Measurements from ENCODE around the gene OGFOD3. TPM values are rescaled to one million over a fixed set of nuclear protein-coding genes. Genes with fewer than 3 reads are reported as not detected.

OGFOD3 gene
- total RNA-seq, 2 experiments from 2014 or later: 22.0 to 25.0 TPM

DNA sequence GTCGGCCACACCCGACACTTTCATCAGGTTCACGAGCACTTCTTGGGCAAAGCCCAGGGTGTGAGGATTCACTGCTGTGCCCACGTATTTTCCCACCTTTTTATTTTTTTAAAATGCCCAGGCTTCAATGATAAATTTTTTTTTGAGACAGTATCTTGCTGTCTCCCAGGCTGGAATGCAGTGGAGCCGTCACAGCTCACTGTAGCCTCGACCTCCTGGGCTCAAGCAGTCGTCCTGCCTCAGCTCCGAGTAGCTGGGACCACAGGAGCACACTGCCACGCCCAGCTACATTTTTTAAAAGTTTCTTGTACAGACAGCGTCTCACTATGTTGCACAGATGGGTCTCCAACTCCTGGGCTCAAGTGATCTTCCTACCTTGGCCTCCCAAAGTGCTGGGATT lies 29.0 kb downstream of the OGFOD3 start:
- Mint-ChIP-seq H3K4me1 (ENCODE audit: low read depth) (no peaks in the 10 kb centered on the region), H3K27ac (no peak overlapping the region), H3K27me3 (no peaks in the 10 kb centered on the region), H3K4me3 (no peak overlapping the region), H3K36me3 (ENCODE audit: low read depth) (peaks cover 1% of the 10 kb centered on the region), H3K9me3 (no peaks in the 10 kb centered on the region)
- TF ChIP-seq, protein P1, sequence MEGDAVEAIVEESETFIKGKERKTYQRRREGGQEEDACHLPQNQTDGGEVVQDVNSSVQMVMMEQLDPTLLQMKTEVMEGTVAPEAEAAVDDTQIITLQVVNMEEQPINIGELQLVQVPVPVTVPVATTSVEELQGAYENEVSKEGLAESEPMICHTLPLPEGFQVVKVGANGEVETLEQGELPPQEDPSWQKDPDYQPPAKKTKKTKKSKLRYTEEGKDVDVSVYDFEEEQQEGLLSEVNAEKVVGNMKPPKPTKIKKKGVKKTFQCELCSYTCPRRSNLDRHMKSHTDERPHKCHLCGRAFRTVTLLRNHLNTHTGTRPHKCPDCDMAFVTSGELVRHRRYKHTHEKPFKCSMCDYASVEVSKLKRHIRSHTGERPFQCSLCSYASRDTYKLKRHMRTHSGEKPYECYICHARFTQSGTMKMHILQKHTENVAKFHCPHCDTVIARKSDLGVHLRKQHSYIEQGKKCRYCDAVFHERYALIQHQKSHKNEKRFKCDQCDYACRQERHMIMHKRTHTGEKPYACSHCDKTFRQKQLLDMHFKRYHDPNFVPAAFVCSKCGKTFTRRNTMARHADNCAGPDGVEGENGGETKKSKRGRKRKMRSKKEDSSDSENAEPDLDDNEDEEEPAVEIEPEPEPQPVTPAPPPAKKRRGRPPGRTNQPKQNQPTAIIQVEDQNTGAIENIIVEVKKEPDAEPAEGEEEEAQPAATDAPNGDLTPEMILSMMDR (IDR thresholded peaks at IDR 0.05): no peak
- no peak for ATAC-seq
- ChIA-PET CTCF (no interaction called here), POLR2A (interaction anchor here (0.5 kb wide), 1 partner anchor 121 kb away, joined by 3 read pairs; no protein-coding TSS in a partner anchor)
- DNase-seq: no peak
- intact Hi-C loops (cut with micrococcal nuclease): no loop called here

DNA sequence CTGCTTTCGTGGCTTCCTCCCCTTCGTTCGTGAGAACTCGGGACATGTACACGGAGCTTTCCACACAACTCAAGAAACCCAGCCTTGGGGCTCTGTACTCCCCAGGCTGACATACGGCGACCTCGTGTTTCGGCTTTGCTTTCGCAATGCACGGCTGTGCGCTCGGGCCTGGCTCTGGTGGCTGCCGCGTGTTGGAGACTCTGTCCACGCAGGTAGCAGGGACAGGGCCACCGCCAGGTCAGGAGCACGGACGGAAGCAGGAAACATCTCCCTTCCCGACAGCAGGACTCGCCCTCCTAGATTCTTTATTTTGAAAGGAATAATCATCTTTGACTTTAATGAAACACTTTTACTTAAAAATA lies 29.5 kb downstream of the OGFOD3 start:
- TF ChIP-seq, protein P1 (IDR thresholded peaks at IDR 0.05): no peak
- Mint-ChIP-seq H3K4me3 (no peak overlapping the region), H3K27me3 (no peaks in the 10 kb centered on the region), H3K4me1 (ENCODE audit: low read depth) (no peaks in the 10 kb centered on the region), H3K27ac (no peak overlapping the region), H3K36me3 (ENCODE audit: low read depth) (peaks cover 1% of the 10 kb centered on the region), H3K9me3 (no peaks in the 10 kb centered on the region)
- ATAC-seq: no peak
- intact Hi-C loops (cut with micrococcal nuclease): no loop called here
- CTCF ChIA-PET: no interaction called here
- DNase-seq: no peak
- POLR2A ChIA-PET: interaction anchor here (0.5 kb wide), 1 partner anchor 121 kb away, joined by 3 read pairs; no protein-coding TSS in a partner anchor

DNA sequence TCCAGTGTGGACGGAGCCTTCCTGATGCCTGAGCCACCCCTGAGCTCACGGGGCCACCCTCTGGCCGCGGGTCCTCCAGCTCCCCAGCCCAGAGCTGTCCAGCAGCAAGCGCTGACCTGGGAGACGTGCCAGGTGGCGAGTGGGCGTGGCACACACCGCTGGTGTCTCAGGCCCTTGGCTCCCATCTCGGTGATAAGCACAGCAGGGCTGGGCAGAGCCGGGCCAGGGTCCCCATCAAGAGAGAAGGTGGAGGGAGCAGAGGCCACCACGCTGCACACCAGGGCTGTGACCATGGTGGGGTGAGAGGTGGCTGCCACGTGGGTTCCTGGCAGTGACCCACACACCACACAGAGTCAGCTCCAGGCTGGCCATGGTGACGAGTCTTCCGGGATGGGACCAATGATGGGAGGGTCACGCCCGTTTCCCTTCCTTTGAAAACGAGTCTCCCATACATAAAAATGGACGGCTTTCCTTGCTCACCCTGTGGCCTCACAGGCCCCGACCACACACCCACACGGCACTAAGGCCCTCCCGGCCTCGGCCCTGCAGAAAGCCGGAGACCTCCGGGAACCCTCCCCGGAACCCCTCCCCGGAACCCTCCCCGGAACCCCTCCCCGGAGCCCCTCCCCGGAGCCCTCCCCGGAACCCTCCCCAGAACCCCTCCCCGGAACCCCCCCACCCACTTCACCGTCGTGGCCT lies 30.0 kb downstream of the OGFOD3 start:
- Mint-ChIP-seq H3K4me3 (no peak overlapping the region), H3K36me3 (ENCODE audit: low read depth) (no peaks in the 10 kb centered on the region), H3K27ac (no peak overlapping the region), H3K9me3 (no peaks in the 10 kb centered on the region), H3K27me3 (peaks cover 3% of the 10 kb centered on the region), H3K4me1 (ENCODE audit: low read depth) (no peaks in the 10 kb centered on the region)
- intact Hi-C loops (cut with micrococcal nuclease): no loop called here
- TF ChIP-seq, protein P1 (IDR thresholded peaks at IDR 0.05): no peak
- no peak for DNase-seq
- ATAC-seq: no peak
- POLR2A ChIA-PET: no interaction called here
- CTCF ChIA-PET: no interaction called here

- no peaks in the 10 kb centered on the region for H3K9me3 Mint-ChIP-seq
- TF ChIP-seq, protein P1 (IDR thresholded peaks at IDR 0.05): no peak
- intact Hi-C loops (cut with micrococcal nuclease): no loop called here
- H3K4me1 Mint-ChIP-seq (ENCODE audit: low read depth): no peaks in the 10 kb centered on the region
- H3K36me3 Mint-ChIP-seq (ENCODE audit: low read depth): no peaks in the 10 kb centered on the region
- no peak for ATAC-seq
- H3K4me3 Mint-ChIP-seq: no peak overlapping the region
- H3K27ac Mint-ChIP-seq: no peak overlapping the region
- no peak for DNase-seq
- ChIA-PET CTCF (no interaction called here), POLR2A (no interaction called here)
- H3K27me3 Mint-ChIP-seq: peaks cover 3% of the 10 kb centered on the region
Measured at GRCh38 chr17:82387705-82388106, 30.7 kb downstream of the OGFOD3 start.

- ChIA-PET CTCF (no interaction called here), POLR2A (no interaction called here)
- Mint-ChIP-seq H3K27me3 (peaks cover 3% of the 10 kb centered on the region), H3K9me3 (no peaks in the 10 kb centered on the region), H3K36me3 (ENCODE audit: low read depth) (no peaks in the 10 kb centered on the region), H3K27ac (no peak overlapping the region), H3K4me3 (no peak overlapping the region), H3K4me1 (ENCODE audit: low read depth) (no peaks in the 10 kb centered on the region)
- ATAC-seq (no peak), DNase-seq (no peak)
- intact Hi-C loops (cut with micrococcal nuclease): no loop called here
- TF ChIP-seq, protein P1 (IDR thresholded peaks at IDR 0.05): no peak
Measured at GRCh38 chr17:82386881-82387704, 31.3 kb downstream of the OGFOD3 start.

Data from activated CD8-positive, alpha-beta T cell treated with anti-CD3 and anti-CD28 coated beads for 36 hours (primary cell).